GM21515 (cell line): Measurements from ENCODE around the gene NOX5.

Source experiments
- ATAC-seq: cut with Tn5 transposase; IDR thresholded peaks from one replicate; pipeline ENCODE4 v1.9.1; 2021; ENCODE audit not compliant: unreplicated experiment

NOX5 gene

DNA sequence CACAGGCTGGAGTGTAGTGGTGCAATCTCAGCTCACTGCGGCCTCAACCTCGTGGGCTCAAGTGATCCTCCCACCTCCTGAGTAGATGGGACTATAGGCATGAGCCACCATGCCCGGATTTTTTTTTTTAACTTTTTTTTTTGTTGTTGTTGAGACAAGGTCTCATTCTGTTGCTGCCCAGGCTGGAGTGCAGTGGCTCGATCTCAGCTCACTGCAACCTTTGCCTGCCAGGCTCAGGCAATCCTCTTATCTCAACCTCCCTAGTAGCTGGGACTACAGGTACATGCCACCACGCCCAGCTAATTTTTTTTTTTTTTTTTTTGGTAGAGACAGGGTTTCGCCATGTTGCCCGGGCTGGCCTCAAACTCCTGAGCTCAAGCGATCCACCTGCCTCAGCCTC, 64.1 kb downstream of the NOX5 start:
- no peak for ATAC-seq

DNA sequence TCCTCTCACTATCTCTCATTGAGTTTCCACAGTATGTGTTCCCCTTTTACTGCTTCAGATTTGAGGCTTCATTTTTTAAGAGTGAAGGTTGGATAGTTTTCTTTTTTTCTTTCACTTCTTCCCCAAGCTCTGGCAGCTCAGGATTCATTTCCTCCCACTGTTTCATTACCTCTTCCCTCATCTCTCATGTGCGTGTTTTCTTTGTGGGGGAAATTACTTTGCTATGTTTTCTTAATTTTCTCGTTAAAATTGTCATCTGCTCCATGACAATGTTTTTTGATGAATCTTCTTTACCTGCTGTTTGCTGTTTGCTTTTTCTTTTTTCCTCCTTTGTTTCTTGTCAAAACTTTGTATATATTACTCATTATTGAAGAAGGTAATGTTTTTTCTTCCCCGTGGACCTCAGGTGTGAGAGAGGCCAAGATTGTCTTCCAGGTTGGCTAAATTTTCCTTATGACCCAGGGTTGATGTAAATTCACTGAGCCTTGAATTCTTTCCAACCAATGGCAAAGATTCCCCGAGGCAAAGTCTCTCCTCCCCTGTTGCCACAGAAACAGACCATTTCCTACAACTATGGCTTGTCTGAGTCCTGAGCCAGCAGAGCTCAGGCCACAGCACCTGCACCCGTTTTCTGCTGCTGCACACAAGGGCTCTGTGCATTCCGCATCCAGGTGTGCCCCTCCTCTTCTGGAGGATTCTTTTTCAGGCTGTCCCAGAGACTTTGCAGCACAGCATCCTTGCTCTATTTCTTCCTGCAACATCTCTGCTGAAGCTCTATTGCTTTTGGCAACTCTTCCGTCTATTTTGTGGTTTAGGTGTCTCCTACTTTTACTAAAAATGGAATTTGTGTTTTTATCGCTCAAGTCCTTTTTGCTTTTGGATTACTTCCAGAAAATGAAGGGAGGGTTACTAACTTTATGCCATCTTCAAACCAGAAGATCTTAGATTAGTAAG, 66.1 kb downstream of the NOX5 start:
- no peak for ATAC-seq

DNA sequence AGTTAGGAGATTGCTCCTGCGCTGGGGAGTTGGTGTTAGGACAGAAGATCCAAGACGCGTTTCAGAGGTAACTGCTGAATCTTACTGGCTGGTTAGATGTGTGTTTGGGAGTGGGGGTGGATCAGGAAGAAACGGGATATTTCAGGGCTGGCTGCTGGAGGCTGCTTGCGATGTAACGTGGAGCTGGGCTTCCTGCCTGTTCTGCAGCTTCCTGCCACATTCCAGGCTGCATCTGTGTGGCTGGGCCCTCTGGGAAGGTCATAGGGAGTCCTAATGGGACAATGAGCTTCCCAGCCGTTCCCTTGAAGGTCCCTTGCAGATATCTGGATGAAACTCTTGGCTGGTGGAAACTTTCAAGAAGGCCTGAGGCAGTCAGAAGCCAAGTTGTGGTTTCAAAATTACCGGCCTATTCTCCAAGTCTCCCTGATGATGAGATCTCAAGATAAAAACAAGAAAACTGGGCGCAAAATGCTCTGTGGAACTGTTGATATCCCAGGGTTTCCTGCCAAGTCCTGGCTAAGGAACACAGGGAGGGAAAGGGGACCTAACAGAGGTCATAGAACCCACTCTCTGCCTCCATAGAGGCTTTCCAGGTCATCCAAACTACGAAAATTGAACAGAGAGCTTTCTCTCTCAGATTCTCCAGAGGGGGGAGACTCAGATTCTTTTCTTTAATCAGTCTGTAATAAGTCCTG, 67.0 kb downstream of the NOX5 start:
- no peak for ATAC-seq

DNA sequence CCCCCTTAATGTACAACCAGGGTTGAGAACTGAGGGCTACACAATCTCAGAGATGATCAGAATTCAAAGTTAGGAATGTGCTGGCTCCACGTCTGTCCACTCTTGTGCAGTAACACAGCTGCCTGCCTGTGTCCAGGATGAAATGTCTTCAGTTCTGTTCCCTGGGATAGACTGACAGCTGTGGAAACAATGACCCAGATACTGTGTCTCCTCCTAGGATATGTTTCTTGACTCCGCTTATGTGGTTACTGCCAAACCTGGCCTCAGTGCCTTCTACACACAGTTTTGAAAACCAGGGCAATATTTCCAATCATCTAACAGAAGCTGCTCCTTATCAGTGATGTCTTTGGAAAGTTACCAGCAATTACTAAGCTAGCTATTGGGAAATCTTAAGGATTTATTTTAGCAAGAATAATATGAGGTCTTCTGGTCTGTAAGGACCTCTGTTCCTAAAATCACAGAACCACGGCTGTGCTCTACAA, 67.6 kb downstream of the NOX5 start:
- ATAC-seq = no peak

DNA sequence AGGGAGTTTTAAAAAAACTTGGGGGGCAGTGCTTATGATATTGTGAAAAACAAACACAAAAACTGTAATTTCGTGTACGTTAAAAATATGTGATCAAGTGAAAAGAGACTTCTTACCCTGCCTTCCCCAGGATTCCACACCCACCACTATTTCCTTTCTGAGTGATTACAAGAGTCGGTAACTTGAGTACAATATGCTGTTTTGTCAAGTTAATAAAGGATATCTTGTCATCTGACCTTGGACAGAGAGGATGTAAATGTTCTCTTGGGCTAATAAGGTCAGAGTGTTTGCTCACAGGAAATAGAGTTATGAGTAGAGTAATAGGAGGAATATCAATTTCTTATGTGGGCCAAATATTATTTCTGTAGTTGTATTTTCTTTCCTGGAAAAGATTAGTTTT, 68.1 kb downstream of the NOX5 start:
- no peak for ATAC-seq

DNA sequence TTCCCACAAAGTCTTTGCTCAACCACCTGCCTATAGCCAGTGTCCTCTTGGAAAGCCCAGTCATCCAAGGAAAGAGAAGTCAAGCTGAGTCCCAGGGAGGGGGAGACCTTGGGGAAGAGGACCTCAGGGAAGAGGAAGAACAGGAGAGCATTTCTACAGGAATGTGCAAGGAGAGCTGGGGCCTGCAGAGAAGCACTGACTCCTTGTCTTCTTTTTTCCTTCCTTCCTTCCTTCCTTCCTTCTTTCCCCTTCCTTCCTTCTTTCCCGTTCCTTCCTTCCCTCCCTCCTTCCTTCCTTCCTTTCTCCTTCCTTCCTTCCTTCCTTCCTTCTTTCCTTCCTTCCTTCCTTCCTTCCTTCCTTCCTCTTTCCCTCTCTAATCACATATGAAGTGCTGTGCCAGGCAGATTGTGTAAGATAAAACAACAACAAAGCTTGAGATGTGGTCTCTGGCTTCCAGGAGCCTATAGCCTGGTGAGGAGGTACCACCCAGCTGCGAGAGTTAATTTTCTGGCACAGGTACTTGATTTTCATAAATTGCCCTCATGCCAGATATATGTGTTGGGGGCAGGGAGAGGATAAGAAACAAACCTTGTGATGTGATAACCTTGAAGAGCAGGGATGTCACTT, 70.0 kb downstream of the NOX5 start:
- ATAC-seq = no peak

DNA sequence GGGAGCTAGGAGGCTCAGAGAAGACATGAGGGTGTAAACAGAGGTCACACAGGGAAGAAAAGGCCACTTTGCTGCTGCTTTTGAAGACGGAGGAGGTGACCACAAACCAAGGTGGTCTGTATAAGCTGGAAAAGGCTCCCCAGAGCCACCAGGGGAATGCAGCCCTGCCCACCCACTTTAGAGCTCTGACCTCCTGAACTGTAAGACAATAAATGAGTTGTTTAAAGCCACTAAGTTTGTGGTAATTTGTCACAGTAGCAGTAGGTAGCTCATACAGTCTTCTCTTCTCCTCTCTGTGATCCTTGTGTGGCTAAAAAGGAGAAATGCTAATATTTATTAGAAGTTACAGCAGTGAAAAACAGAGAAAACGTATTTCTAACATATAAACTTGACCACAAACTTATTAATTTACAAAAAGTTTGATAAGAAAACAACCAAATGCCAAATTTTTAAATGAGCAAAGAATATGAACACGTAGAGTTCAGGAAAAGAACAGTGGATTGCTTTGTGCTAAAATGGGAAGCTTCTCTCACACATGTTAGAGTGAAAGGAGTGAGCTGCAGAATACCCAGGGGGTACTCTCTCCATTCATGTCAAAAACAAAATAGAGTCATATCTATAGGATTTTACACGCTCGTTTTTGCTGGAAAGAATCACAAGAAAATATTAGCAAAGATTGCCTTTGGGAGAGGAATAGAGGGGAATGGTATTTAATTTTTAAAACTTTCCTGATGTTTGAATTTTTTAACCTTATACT, 71.0 kb downstream of the NOX5 start:
- no peak for ATAC-seq

DNA sequence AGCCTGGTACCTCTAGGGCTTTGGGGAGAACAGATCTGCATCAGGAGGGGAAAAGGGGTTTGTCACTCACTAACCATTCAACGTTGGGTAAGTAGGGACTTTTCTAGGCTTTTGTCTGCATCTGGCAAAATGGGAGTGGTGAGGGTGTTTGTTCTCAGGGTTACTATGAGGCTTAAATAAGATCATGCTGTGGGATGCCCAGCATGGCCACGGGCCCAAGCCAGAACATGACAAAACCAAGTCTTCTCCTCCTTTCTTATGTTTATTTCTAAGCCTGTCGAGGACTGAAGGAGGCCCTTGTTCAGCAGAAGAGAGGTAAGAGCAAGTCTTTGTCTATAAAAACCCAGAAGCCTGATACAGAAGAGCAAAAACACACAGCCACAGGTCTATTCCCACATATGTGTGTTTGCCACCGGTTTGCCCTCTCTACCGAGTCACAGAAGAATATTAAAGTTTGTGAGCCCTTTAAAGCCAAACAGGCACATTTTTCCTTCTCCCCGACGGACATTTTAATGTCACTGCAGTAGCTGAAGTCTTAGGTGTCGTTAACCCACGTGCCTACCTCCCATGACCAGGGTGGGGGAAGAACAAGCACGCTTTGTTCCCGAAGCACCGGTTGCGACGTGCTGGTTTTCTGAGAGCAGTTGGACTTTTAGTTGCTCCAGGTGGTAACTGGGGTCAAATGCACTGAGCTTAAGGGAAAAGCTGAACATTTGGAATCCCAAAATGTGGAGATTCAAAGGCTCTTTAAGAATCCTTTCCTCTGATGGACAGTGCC, 72.1 kb downstream of the NOX5 start:
- ATAC-seq = no peak

DNA sequence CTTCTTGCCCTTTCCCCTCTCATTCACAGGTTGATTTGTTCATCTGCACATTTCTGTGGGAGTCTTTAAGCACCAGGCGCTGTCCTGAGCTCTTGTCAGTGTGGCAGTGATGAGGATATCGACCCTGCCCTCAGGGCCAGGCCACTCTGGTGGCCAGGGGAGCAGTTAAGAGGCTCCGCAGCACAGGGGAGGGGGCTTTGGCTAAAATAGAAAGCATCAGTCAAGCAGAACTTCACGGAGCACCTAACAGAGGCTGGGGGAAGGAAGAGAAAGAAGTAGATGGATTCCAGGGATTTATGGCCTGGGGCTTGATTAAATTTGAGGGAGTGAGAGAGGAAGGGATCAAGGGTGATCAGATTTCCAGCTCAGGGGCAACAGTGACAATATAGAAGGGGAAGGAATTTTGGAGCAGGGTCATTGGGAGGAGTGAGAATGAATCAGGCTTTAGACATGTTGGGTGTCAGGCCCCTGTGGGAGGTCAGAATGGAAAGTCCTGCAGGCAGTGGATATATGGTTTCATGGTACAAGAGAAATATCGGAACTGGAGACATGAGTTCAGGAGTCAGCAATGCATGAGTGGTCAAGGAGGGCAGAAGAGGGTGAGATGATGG, 73.0 kb downstream of the NOX5 start:
- no peak for ATAC-seq

DNA sequence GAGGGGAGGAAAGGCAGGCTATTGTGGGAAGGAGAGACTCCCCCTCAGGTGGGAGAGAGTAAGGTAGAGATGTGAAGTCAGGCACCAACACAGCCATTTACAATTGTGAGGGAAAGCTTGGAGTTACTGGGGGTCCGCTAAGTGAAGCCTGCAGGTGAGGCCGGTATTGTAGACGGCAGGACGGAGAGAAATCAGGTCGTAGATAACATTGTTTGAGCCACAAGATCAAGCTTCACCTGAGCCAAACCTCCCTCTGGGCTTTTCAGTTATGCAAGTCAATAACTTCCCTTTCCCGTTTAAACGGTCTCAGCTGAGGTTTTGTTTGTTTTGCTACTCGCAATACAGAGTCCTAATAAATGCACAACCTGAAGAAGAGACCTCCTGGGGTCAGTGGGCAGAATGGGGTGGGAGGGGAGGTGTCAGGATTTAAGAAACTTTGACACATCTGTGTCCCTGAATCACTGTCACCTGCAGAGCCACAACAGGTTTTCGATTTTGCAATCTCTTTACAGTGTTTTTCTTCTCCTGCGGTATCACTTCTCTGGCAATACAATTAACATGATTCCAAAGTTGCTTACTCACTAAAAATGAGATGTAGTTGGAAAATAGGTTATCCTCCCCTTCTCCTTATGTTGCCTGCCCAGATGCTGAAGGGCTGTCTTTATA, 73.9 kb downstream of the NOX5 start:
- no peak for ATAC-seq

DNA sequence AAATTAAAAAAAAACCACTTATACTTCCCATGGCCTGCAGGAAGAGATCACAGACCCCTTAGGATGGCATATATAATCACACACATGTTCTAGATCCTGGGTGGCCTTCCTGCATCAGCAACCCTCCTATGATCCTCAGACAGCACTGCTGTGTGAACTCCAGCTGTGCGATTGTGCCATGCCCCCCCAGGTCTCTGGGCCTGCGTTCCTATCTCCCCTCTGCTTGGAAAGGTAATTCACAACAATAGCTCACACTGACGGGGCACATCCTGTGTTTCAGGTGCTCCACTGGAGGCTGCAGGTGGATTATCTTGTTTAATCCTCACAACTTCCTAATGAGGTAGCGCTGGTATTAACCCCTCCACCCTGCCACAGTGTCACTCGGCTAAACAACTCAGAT, 74.8 kb downstream of the NOX5 start:
- no peak for ATAC-seq

DNA sequence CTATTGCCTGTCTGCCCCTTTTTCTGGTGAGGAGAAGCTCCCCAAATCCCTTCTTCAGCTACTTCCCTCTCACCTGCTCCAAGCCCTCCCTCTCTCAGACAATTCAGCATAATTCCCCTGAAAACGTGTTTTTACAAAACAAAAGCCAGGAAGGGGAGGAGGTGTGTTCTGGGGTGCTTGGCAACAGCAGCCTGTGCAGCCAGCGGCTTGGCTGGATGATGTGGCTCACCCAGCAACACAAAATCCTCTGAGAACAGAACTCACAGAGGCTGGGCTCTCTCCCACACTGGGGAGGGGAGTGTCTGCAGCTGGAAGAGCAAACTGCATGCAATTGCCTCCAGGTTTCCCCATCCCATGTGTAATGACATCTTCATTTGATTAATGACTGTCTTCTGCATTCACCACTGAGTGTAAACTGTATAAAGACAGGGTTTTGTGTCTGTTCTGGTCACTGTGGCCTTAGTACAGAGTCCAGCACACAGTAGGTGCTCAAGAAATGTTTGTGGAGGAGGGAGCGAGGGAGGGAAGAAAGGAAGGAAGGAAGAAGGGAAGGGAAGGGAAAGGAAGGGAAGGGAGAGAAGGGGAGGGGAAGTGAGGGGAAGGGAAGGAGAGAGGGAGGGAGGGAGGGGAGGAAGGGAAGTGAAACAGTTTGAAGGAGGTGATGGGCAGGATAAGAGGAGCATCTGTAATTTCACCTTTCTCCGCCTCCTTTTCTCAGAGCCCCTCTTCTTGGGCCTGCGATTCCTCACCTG, 75.9 kb downstream of the NOX5 start:
- no peak for ATAC-seq

DNA sequence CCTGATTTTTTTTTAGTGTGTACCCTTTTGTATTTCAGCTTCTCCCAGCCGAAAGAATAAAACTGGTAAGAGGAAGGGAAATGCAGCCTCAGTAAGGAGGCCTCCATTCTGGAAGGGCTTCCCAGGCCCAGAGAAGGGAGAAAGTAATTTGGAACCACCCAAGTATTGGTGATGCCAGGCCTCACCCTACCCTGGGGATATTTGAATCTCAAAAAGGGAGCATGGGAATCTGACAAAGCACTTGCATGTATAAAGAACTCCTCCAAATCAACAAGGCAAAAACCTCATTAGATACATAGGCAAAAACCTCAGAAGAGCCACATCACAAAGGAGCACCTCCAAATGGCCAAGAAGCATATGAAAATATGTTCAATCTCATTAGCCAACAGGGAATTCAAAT, 77.2 kb downstream of the NOX5 start:
- ATAC-seq = no peak

DNA sequence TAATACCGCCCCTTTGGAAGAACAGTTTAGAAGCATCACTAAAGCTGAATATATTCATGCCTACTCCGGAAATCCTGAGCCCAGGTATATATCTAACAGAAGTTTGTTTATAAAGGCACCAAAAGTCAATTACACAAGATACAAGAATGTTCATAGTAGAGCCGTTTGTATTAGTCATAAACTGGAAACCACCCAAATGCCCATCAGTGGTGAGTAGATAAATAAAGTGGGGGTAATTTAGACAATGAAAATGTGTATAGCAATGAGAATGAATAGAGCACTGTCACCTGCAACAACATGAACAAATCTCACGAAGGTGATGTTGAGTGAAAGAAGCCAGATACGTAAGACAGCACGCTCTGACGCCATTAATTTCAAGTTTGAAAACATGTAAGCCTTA, 77.7 kb downstream of the NOX5 start:
- no peak for ATAC-seq

DNA sequence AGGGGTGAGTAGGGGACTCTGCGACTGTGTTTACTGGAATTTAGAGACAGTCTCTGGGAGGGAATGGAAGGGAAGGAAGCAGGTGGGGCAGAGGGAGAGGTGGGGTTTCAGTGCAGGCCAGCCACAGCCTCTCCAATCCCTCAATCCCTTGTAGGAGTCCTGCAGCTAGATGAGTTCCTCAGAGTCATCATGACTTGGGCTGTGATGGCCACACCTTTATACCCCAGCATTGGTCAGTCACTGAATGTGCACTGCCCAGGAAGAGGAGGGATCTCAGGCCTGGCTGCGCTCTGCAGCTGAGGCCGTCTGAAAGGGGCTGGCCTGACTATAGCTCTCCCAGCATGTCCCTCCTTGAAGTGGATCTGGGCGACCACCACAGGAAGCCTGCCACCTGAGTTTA, 78.6 kb downstream of the NOX5 start:
- ATAC-seq = no peak

DNA sequence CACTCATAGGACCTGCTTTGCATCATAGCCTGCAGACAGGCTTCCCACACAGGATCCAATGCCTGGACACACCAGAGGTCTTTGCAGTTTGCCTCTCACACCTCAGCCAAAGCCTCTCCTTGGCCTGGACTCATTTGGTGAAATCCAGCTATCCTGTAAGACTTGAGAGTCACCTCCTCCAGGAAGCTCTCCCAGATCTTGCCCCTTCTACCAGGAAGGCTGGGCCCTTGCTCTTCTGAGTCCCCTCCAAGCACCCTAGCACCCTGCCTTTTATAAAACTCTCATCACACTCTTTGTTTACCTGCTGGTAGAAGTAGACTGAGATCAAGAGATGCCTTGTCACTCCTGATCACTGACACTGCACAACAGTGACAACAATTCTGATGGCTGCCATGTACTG, 79.1 kb downstream of the NOX5 start:
- ATAC-seq = no peak

DNA sequence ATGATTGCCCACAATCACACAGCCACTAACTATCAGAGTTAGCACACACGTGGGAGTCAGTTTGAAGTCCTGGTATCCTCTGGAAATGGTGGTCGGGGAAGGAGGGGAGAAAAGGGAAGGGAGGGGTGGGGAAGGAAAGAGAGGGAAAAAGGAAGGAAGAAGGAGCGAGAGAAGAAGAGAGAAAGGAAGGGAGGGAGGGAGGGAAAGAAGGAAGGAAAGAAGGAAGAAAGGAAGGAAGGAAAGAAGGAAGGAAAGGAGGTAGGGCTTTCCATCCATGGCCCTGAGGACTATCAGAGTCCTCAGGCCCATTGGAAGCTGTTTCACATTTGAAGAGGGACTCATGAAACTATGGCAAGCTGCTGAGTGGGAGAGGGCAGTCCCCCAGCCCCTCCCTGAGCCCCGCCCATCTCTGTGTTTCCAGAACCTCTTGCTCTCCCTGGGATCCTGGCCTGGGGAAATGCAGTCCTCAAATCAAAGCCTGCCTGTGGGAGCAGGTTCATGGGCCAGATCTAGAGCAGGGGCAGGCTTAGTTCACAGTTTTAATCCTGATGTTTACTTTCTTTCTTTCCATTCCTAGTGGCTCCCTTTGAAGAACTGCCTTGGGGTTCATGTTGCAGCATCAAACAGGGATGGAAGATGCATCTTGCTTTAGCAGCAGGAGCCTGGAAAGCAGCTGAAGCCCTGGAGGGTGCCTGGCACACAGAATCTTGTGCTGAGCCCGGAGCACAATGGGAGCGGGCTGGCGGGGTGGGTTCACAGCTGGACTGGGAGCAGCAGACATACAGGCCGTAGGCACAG, 79.8 kb downstream of the NOX5 start:
- no peak for ATAC-seq

DNA sequence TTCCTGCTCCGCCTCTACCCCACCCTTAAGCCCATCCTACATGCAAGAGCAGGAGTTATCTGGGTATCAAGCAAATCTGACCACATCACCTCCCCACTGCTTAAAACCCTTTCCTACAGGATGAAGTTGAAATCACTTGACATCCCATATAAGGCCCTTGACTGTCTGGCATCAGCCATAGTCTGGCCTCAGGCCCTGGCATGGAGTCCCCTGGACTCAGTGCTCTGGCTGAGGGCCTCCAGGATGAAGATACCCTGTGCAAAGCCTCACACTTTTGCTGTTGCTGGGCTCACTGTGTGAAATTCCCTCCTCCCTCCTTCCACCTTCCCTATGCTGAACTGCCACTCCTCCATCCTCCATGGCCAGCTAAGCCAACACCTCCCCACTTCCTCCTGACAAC, 80.8 kb downstream of the NOX5 start:
- ATAC-seq = no peak
